Stimulated activated CD8-positive, alpha-beta memory T cell treated with anti-CD3 and anti-CD28 coated beads, Interleukin-2, amount 100 ng/mL, for 1 hour (primary cell): ENCODE data around the gene DCTN2.

Experiments
- DNase-seq, 2 donors: peaks; one replicate each; pipeline ENCODE4 v3.0.0-alpha.2; 2020; ENCODE audit warnings: low read depth in 2 of 2

Gene DCTN2

GRCh38 chr12:57549909-57550640 lies 3.1 kb upstream of the DCTN2 start, which contains the start of gene KIF5A:
KIF5A (plus strand) TSS chr12:57550044; CDS start chr12:57550272, 228 bp downstream.
- peak; percentile 13 to 29 for DNase-seq

GRCh38 chr12:57549203-57549908 lies 2.4 kb upstream of the DCTN2 start:
- DNase-seq: no peak

- DNase-seq: no peak
Observed at GRCh38 chr12:57548488-57548887, 1.5 kb upstream of the DCTN2 start.

GRCh38 chr12:57548013-57548315 lies 972 bp upstream of the DCTN2 start:
- no peak for DNase-seq

GRCh38 chr12:57547288-57548012 lies 458 bp upstream of the DCTN2 start:
- DNase-seq: no peak

- DNase-seq: no peak
Observed at GRCh38 chr12:57545809-57546437, 1.1 kb downstream of the DCTN2 start.

GRCh38 chr12:57543581-57543980 lies 3.4 kb downstream of the DCTN2 start:
- DNase-seq: no peak

- no peak for DNase-seq
Observed at GRCh38 chr12:57541717-57542116, 5.3 kb downstream of the DCTN2 start.

GRCh38 chr12:57541001-57541400 lies 6.0 kb downstream of the DCTN2 start:
- DNase-seq: no peak

- no peak for DNase-seq
Observed at GRCh38 chr12:57539134-57539768, 7.7 kb downstream of the DCTN2 start.

GRCh38 chr12:57536597-57536942 lies 10.4 kb downstream of the DCTN2 start:
- DNase-seq: no peak

GRCh38 chr12:57535764-57536596 lies 11.0 kb downstream of the DCTN2 start:
- DNase-seq: no peak

- no peak for DNase-seq
Observed at GRCh38 chr12:57534991-57535543, 11.9 kb downstream of the DCTN2 start.

- DNase-seq: no peak
Observed at GRCh38 chr12:57534250-57534649, 12.7 kb downstream of the DCTN2 start.

GRCh38 chr12:57533108-57533507 lies 13.9 kb downstream of the DCTN2 start:
- DNase-seq: no peak

GRCh38 chr12:57531836-57532235 lies 15.2 kb downstream of the DCTN2 start:
- DNase-seq: no peak

- no peak for DNase-seq
Observed at GRCh38 chr12:57530396-57531142, 16.4 kb downstream of the DCTN2 start.

GRCh38 chr12:57529831-57530230 lies 17.2 kb downstream of the DCTN2 start:
- DNase-seq: no peak

GRCh38 chr12:57528831-57529555 lies 18.0 kb downstream of the DCTN2 start:
- no peak for DNase-seq
